ENCODE data around the gene CELA2B. TPM values are rescaled to one million over a fixed set of nuclear protein-coding genes. Genes with fewer than 3 reads are reported as not detected.
"Not testable (repeated sequence)": the region's sequence is repeated elsewhere in the genome, so short reads cannot be mapped to it uniquely, and the experiment has no call there.

The CELA2B gene
- total RNA-seq, 6 experiments from 2014 or later, result not detected

GRCh38 chr1:15456313-15456954 lies 19.5 kb upstream of the CELA2B start, which contains the start of gene CELA2A:
Gene CELA2A, plus strand, starts transcription at chr1:15456732. Its CDS starts 22 bp downstream, at chr1:15456754.
- no peak for DNase-seq
- Histone ChIP-seq H3K4me3 (no peak within 1 kb of the TSS), H3K27me3 (no peaks in the 10 kb centered on the region), H3K36me3 (no peaks in the 10 kb centered on the region), H3K4me1 (no peaks in the 10 kb centered on the region), H3K9me3 (no peaks in the 10 kb centered on the region), H3K27ac (no peak within 1 kb of the TSS)
- 82% methylated on average over 5 of the region's 8 CpGs for WGBS (ENCODE audit: insufficient coverage, low coverage, low lambda C conversion rate, missing lambda C conversion rate)
- no peak for ATAC-seq
- TF ChIP-seq POLR2A (IDR thresholded peaks at IDR 0.05), result no peak
- no peak for TF ChIP-seq CTCF (IDR thresholded peaks at IDR 0.05)
- intact Hi-C loops (cut with DNase I), result no loop called here

GRCh38 chr1:15457585-15457984 lies 18.3 kb upstream of the CELA2B start:
- Histone ChIP-seq H3K4me3 (no peak overlapping the region), H3K36me3 (no peaks in the 10 kb centered on the region), H3K4me1 (no peaks in the 10 kb centered on the region), H3K27me3 (no peaks in the 10 kb centered on the region), H3K9me3 (no peaks in the 10 kb centered on the region), H3K27ac (no peak overlapping the region)
- TF ChIP-seq POLR2A (IDR thresholded peaks at IDR 0.05) (no peak), CTCF (IDR thresholded peaks at IDR 0.05) (no peak)
- no peak for ATAC-seq
- 65% methylated on average over 2 of the region's 2 CpGs for WGBS (ENCODE audit: insufficient coverage, low coverage, low lambda C conversion rate, missing lambda C conversion rate)
- intact Hi-C loops (cut with DNase I), result no loop called here
- DNase-seq, result no peak

GRCh38 chr1:15458388-15458787 lies 17.5 kb upstream of the CELA2B start:
- DNase-seq; H3K9me3 ChIP-seq; H3K27ac ChIP-seq; intact Hi-C loops (cut with DNase I); ATAC-seq; H3K27me3 ChIP-seq; H3K4me1 ChIP-seq; H3K4me3 ChIP-seq; H3K36me3 ChIP-seq: not testable (repeated sequence)
- 77% methylated on average over 4 of the region's 4 CpGs for WGBS (ENCODE audit: insufficient coverage, low coverage, low lambda C conversion rate, missing lambda C conversion rate)

GRCh38 chr1:15459771-15460707 lies 15.9 kb upstream of the CELA2B start:
- Histone ChIP-seq H3K36me3 (no peaks in the 10 kb centered on the region), H3K4me1 (no peaks in the 10 kb centered on the region), H3K27me3 (no peaks in the 10 kb centered on the region), H3K4me3 (no peak overlapping the region), H3K27ac (no peak overlapping the region), H3K9me3 (no peaks in the 10 kb centered on the region)
- intact Hi-C loops (cut with DNase I), result no loop called here
- DNase-seq (no peak), ATAC-seq (no peak)
- 59% methylated on average over 8 of the region's 10 CpGs for WGBS (ENCODE audit: insufficient coverage, low coverage, low lambda C conversion rate, missing lambda C conversion rate)
- TF ChIP-seq CTCF (IDR thresholded peaks at IDR 0.05) (no peak), POLR2A (IDR thresholded peaks at IDR 0.05) (no peak)

GRCh38 chr1:15460708-15461095 lies 15.2 kb upstream of the CELA2B start:
- ATAC-seq, result no peak
- TF ChIP-seq POLR2A (IDR thresholded peaks at IDR 0.05) (no peak), CTCF (IDR thresholded peaks at IDR 0.05) (no peak)
- Histone ChIP-seq H3K9me3 (no peaks in the 10 kb centered on the region), H3K27me3 (no peaks in the 10 kb centered on the region), H3K36me3 (no peaks in the 10 kb centered on the region), H3K4me3 (no peak overlapping the region), H3K4me1 (no peaks in the 10 kb centered on the region), H3K27ac (no peak overlapping the region)
- intact Hi-C loops (cut with DNase I), result no loop called here
- no peak for DNase-seq
- WGBS (ENCODE audit: insufficient coverage, low coverage, low lambda C conversion rate, missing lambda C conversion rate), result 80% methylated on average over 9 of the region's 9 CpGs

GRCh38 chr1:15463064-15463800 lies 12.7 kb upstream of the CELA2B start:
- H3K27ac ChIP-seq; ATAC-seq; intact Hi-C loops (cut with DNase I); H3K4me1 ChIP-seq; H3K36me3 ChIP-seq; H3K9me3 ChIP-seq; DNase-seq; H3K4me3 ChIP-seq; H3K27me3 ChIP-seq: not testable (repeated sequence)
- WGBS (ENCODE audit: insufficient coverage, low coverage, low lambda C conversion rate, missing lambda C conversion rate), result 89% methylated on average over 7 of the region's 15 CpGs

- intact Hi-C loops (cut with DNase I); H3K27ac ChIP-seq: not testable (repeated sequence)
Measured at GRCh38 chr1:15463926-15464322, 12.0 kb upstream of the CELA2B start.

More at GRCh38 chr1:15463926-15464322, 12.0 kb upstream of the CELA2B start:
- not testable (repeated sequence) for H3K4me3 ChIP-seq, H3K9me3 ChIP-seq, H3K27me3 ChIP-seq, ATAC-seq, DNase-seq, H3K36me3 ChIP-seq, H3K4me1 ChIP-seq
- 85% methylated on average over 5 of the region's 5 CpGs for WGBS (ENCODE audit: insufficient coverage, low coverage, low lambda C conversion rate, missing lambda C conversion rate)

All from right lobe of liver (tissue), 6 donors.